ENCODE results near the gene ZDHHC7.

ZDHHC7 gene

GRCh38 chr16:85028685-85029407 is 17.5 kb upstream of the ZDHHC7 start:
- H3K36me3 ChIP-seq = peaks cover 0 to 4% (median 0%) of the 10 kb centered on the region in 3 donors
- no peaks in the 10 kb centered on the region for H3K27me3 ChIP-seq
- H3K4me3 ChIP-seq = peak overlapping the region; percentile 64 to 79
- DNase-seq = peak; percentile 64 to 86
- TF ChIP-seq CTCF (IDR thresholded peaks at IDR 0.05) = no peak
- H3K9me3 ChIP-seq = no peaks in the 10 kb centered on the region
- H3K27ac ChIP-seq = peak overlapping the region; percentile 73 to 86
- peaks cover 0 to 33% (median 20%) of the 10 kb centered on the region in 4 donors for H3K4me1 ChIP-seq
- intact Hi-C loops (cut with DNase I; ENCODE audit: low total_unique reads) = loop anchor here (5.0 kb wide), 1 partner anchor 732 kb away; no protein-coding TSS in a partner anchor

GRCh38 chr16:85027958-85028684 is 16.8 kb upstream of the ZDHHC7 start:
- peak overlapping the region; percentile 64 to 79 for H3K4me3 ChIP-seq
- peaks cover 0 to 2% (median 0%) of the 10 kb centered on the region in 3 donors for H3K36me3 ChIP-seq
- peak overlapping the region; percentile 73 to 86 for H3K27ac ChIP-seq
- TF ChIP-seq CTCF (IDR thresholded peaks at IDR 0.05) = no peak
- intact Hi-C loops (cut with DNase I; ENCODE audit: low total_unique reads) = loop anchor here (5.0 kb wide), 1 partner anchor 731 kb away; no protein-coding TSS in a partner anchor
- no peak for DNase-seq
- H3K9me3 ChIP-seq = no peaks in the 10 kb centered on the region
- H3K27me3 ChIP-seq = no peaks in the 10 kb centered on the region
- H3K4me1 ChIP-seq = peaks cover 0 to 33% (median 20%) of the 10 kb centered on the region in 4 donors

GRCh38 chr16:85027349-85027957 is 16.1 kb upstream of the ZDHHC7 start, which contains the start of gene KIAA0513:
Gene KIAA0513, plus strand, starts transcription at chr16:85027795. Its CDS starts 39,277 bp downstream, at chr16:85067072.
- H3K36me3 ChIP-seq = no peaks in the 10 kb centered on the region
- DNase-seq = peak; percentile 91 to 95
- H3K4me3 ChIP-seq = peak within 1 kb of the TSS; percentile 64 to 79
- H3K27ac ChIP-seq = peak within 1 kb of the TSS; percentile 73 to 86
- H3K4me1 ChIP-seq = peaks cover 0 to 33% (median 20%) of the 10 kb centered on the region in 4 donors
- no peaks in the 10 kb centered on the region for H3K9me3 ChIP-seq
- intact Hi-C loops (cut with DNase I; ENCODE audit: low total_unique reads) = loop anchor here (5.0 kb wide), 1 partner anchor 730 kb away; no protein-coding TSS in a partner anchor
- peak in 1 of 2 experiments; percentile 21 for TF ChIP-seq CTCF (IDR thresholded peaks at IDR 0.05)
- H3K27me3 ChIP-seq = no peaks in the 10 kb centered on the region

GRCh38 chr16:85026703-85027102 is 15.4 kb upstream of the ZDHHC7 start:
- TF ChIP-seq CTCF (IDR thresholded peaks at IDR 0.05) = no peak
- no peak for DNase-seq
- Histone ChIP-seq H3K4me3 (peak overlapping the region; percentile 64 to 79), H3K27me3 (no peaks in the 10 kb centered on the region), H3K36me3 (no peaks in the 10 kb centered on the region), H3K27ac (peak overlapping the region; percentile 73 to 86), H3K9me3 (no peaks in the 10 kb centered on the region), H3K4me1 (peaks cover 0 to 33% (median 20%) of the 10 kb centered on the region in 4 donors)
- intact Hi-C loops (cut with DNase I; ENCODE audit: low total_unique reads) = loop anchor here (5.0 kb wide), 1 partner anchor 729 kb away; no protein-coding TSS in a partner anchor

Data from tibial artery (tissue), 4 donors.